HUES64 (cell line): ENCODE measurements around the gene SPATA12.
A peak's percentile ranks its signal among the peaks of the same experiment; 100 is the strongest.

Experiments
- H3K27ac ChIP-seq: 2 replicates; pipeline ENCODE4 v1.7.0; 2013; ENCODE audit warnings: low read depth, low read length, inconsistent platforms
- H3K27me3 ChIP-seq: 2 replicates; pipeline ENCODE4 v1.6.1; 2013; ENCODE audit warnings: mild to moderate bottlenecking, low read length; ENCODE audit not compliant: insufficient read depth
- H3K36me3 ChIP-seq: 2 replicates; pipeline ENCODE4 v1.6.1; 2013; ENCODE audit warnings: mild to moderate bottlenecking, low read length; ENCODE audit not compliant: insufficient read depth
- H3K4me1 ChIP-seq: 2 replicates; pipeline ENCODE4 v1.6.1; 2013; ENCODE audit warnings: mild to moderate bottlenecking, low read length, moderate library complexity; ENCODE audit not compliant: insufficient read depth
- H3K4me3 ChIP-seq: 2 replicates; pipeline ENCODE4 v1.5.1; 2013; ENCODE audit warnings: mild to moderate bottlenecking, low read length, moderate library complexity
- H3K9ac ChIP-seq: 2 replicates; pipeline ENCODE4 v1.6.1; 2013; ENCODE audit warnings: mild to moderate bottlenecking, low read depth, low read length
- H3K9me3 ChIP-seq: 2 replicates; pipeline ENCODE4 v1.6.1; 2013; ENCODE audit warnings: low read depth, low read length; ENCODE audit not compliant: insufficient read depth
- whole genome bisulfite sequencing: fragments of 150-250, 120-280 bp; methylation state at CpG from one replicate; pipeline ENCODE4 v1.1.7; 2013; ENCODE audit warnings: missing lambda C conversion rate; 5-methylcytosine and 5-hydroxymethylcytosine counted together

Gene SPATA12

GRCh38 chr3:57093971-57094535 lies 33.6 kb downstream of the SPATA12 start:
- Histone ChIP-seq H3K9ac (no peak overlapping the region), H3K36me3 (peaks cover 85% of the 10 kb centered on the region), H3K4me3 (no peak overlapping the region), H3K4me1 (peaks cover 4% of the 10 kb centered on the region; the same call in 1 of the 2 replicates), H3K27me3 (no peaks in the 10 kb centered on the region), H3K27ac (no peak overlapping the region), H3K9me3 (no peaks in the 10 kb centered on the region)
- WGBS, result 91% methylated on average over 5 of the region's 6 CpGs

GRCh38 chr3:57094575-57094974 lies 34.1 kb downstream of the SPATA12 start:
- H3K4me3 ChIP-seq, result no peak overlapping the region
- peaks cover 4% of the 10 kb centered on the region; the same call in 1 of the 2 replicates for H3K4me1 ChIP-seq
- H3K36me3 ChIP-seq, result peaks cover 89% of the 10 kb centered on the region
- no peak overlapping the region for H3K27ac ChIP-seq
- H3K9me3 ChIP-seq, result no peaks in the 10 kb centered on the region
- H3K27me3 ChIP-seq, result no peaks in the 10 kb centered on the region
- 83% methylated on average over 3 of the region's 4 CpGs for whole genome bisulfite sequencing
- H3K9ac ChIP-seq, result no peak overlapping the region

- Histone ChIP-seq H3K9ac (no peak overlapping the region), H3K4me1 (peaks cover 4% of the 10 kb centered on the region; the same call in 1 of the 2 replicates), H3K27ac (no peak overlapping the region), H3K27me3 (no peaks in the 10 kb centered on the region), H3K36me3 (peaks cover 89% of the 10 kb centered on the region), H3K4me3 (no peak overlapping the region), H3K9me3 (no peaks in the 10 kb centered on the region)
- 96% methylated on average over 5 of the region's 5 CpGs for WGBS
These were observed 34.9 kb downstream of the SPATA12 start for GRCh38 chr3:57095363-57095762.

- H3K36me3 ChIP-seq, result peaks cover 98% of the 10 kb centered on the region
- H3K4me3 ChIP-seq, result no peak overlapping the region
- no peaks in the 10 kb centered on the region for H3K9me3 ChIP-seq
- H3K9ac ChIP-seq, result no peak overlapping the region
- WGBS, result 96% methylated on average over 23 of the region's 23 CpGs
- no peaks in the 10 kb centered on the region for H3K27me3 ChIP-seq
- no peak overlapping the region for H3K27ac ChIP-seq
- H3K4me1 ChIP-seq, result peaks cover 4% of the 10 kb centered on the region; the same call in 1 of the 2 replicates
These were observed 37.1 kb downstream of the SPATA12 start for GRCh38 chr3:57097536-57097935.

- H3K4me3 ChIP-seq, result no peak overlapping the region
- no peak overlapping the region for H3K27ac ChIP-seq
- H3K36me3 ChIP-seq, result peaks cover 98% of the 10 kb centered on the region
- H3K27me3 ChIP-seq, result no peaks in the 10 kb centered on the region
- H3K9me3 ChIP-seq, result no peaks in the 10 kb centered on the region
- H3K4me1 ChIP-seq, result peaks cover 7% of the 10 kb centered on the region; the same call in 1 of the 2 replicates
- H3K9ac ChIP-seq, result no peak overlapping the region
- 77% methylated on average over 6 of the region's 6 CpGs for WGBS
These were observed 38.2 kb downstream of the SPATA12 start for GRCh38 chr3:57098418-57099310.

GRCh38 chr3:57100046-57100695 lies 39.7 kb downstream of the SPATA12 start:
- H3K27ac ChIP-seq, result no peak overlapping the region
- H3K4me3 ChIP-seq, result no peak overlapping the region
- WGBS, result 46% methylated on average over 7 of the region's 7 CpGs
- peaks cover 98% of the 10 kb centered on the region for H3K36me3 ChIP-seq
- H3K4me1 ChIP-seq, result peaks cover 6% of the 10 kb centered on the region; the same call in 1 of the 2 replicates
- H3K27me3 ChIP-seq, result no peaks in the 10 kb centered on the region
- H3K9ac ChIP-seq, result no peak overlapping the region
- H3K9me3 ChIP-seq, result no peaks in the 10 kb centered on the region

- H3K9me3 ChIP-seq, result no peaks in the 10 kb centered on the region
- H3K4me1 ChIP-seq, result peaks cover 20% of the 10 kb centered on the region; the same call in 1 of the 2 replicates
- 95% methylated on average over 9 of the region's 9 CpGs for WGBS
- peaks cover 94% of the 10 kb centered on the region for H3K36me3 ChIP-seq
- H3K4me3 ChIP-seq, result no peak overlapping the region
- H3K27me3 ChIP-seq, result no peaks in the 10 kb centered on the region
- H3K27ac ChIP-seq, result no peak overlapping the region
- no peak overlapping the region for H3K9ac ChIP-seq
These were observed 45.1 kb downstream of the SPATA12 start for GRCh38 chr3:57105585-57105984.

GRCh38 chr3:57108684-57109083 lies 48.2 kb downstream of the SPATA12 start:
- WGBS, result 98% methylated on average over 8 of the region's 8 CpGs
- peaks cover 31% of the 10 kb centered on the region for H3K4me1 ChIP-seq
- no peak overlapping the region for H3K9ac ChIP-seq
- no peak overlapping the region for H3K27ac ChIP-seq
- no peaks in the 10 kb centered on the region for H3K27me3 ChIP-seq
- H3K4me3 ChIP-seq, result no peak overlapping the region
- H3K9me3 ChIP-seq, result no peaks in the 10 kb centered on the region
- peaks cover 86% of the 10 kb centered on the region for H3K36me3 ChIP-seq

- Histone ChIP-seq H3K36me3 (peaks cover 86% of the 10 kb centered on the region), H3K4me1 (peaks cover 31% of the 10 kb centered on the region), H3K9ac (no peak overlapping the region), H3K9me3 (no peaks in the 10 kb centered on the region), H3K4me3 (no peak overlapping the region), H3K27me3 (no peaks in the 10 kb centered on the region), H3K27ac (no peak overlapping the region; the same call in 1 of the 2 replicates)
- 93% methylated on average over 15 of the region's 15 CpGs for WGBS
These were observed 49.2 kb downstream of the SPATA12 start for GRCh38 chr3:57109437-57110199.

- no peaks in the 10 kb centered on the region for H3K9me3 ChIP-seq
- peaks cover 86% of the 10 kb centered on the region for H3K36me3 ChIP-seq
- H3K9ac ChIP-seq, result peak overlapping the region; percentile 33; the same call in 1 of the 2 replicates
- H3K27me3 ChIP-seq, result no peaks in the 10 kb centered on the region
- H3K4me3 ChIP-seq, result no peak overlapping the region
- WGBS, result 85% methylated on average over 4 of the region's 4 CpGs
- H3K27ac ChIP-seq, result peak overlapping the region; percentile 20; the same call in 1 of the 2 replicates
- H3K4me1 ChIP-seq, result peaks cover 31% of the 10 kb centered on the region
These were observed 49.8 kb downstream of the SPATA12 start for GRCh38 chr3:57110214-57110613.
